ENCODE data around the gene RELN. TPM values are rescaled to one million over a fixed set of nuclear protein-coding genes. Genes with fewer than 3 reads are reported as not detected.
"Not testable (repeated sequence)": the region's sequence is repeated elsewhere in the genome, so short reads cannot be mapped to it uniquely, and the experiment has no call there.

The RELN gene
- total and polyA plus RNA-seq, 9 donors = 0.68 to 8.7 (median 2.7) TPM

DNA sequence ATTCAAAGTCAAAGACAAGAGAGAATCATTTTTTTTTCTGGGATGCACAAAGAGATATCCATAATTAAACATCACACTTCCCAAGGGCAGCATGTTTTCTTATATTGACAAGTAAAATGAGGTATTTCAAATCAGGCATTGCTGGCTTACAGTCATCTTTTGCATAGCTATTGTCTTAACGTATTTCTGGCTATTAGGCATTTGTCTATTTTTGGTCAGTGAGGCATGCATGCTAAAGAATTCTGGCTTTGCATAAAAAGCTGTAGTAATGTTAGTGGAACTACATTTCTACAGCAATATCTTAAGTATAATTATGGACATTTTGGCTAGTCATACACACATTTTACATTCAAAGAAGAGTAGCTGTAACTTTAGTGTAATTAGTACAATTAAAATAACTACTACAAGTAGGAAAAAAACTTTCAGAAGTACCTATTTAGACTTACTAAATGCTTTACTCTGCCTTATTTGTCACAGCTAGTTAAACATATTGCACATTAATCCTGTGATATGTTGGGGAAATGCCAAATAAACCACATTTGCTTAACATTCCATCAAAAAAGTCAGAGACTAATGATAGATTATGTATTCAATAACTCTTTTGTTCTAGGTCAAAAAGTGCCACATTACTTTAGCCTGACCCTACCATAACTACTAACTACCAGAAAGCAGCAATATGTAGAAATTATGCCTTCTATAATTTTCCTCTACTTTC is 76.4 kb downstream of the RELN start:
- Histone ChIP-seq H3K27me3 (no peaks in the 10 kb centered on the region), H3K27ac (no peak overlapping the region), H3K4me3 (no peak overlapping the region), H3K4me1 (ENCODE audit: insufficient read depth) (no peaks in the 10 kb centered on the region), H3K9me3 (no peaks in the 10 kb centered on the region), H3K36me3 (no peaks in the 10 kb centered on the region)
- TF ChIP-seq, protein P1, sequence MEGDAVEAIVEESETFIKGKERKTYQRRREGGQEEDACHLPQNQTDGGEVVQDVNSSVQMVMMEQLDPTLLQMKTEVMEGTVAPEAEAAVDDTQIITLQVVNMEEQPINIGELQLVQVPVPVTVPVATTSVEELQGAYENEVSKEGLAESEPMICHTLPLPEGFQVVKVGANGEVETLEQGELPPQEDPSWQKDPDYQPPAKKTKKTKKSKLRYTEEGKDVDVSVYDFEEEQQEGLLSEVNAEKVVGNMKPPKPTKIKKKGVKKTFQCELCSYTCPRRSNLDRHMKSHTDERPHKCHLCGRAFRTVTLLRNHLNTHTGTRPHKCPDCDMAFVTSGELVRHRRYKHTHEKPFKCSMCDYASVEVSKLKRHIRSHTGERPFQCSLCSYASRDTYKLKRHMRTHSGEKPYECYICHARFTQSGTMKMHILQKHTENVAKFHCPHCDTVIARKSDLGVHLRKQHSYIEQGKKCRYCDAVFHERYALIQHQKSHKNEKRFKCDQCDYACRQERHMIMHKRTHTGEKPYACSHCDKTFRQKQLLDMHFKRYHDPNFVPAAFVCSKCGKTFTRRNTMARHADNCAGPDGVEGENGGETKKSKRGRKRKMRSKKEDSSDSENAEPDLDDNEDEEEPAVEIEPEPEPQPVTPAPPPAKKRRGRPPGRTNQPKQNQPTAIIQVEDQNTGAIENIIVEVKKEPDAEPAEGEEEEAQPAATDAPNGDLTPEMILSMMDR (IDR thresholded peaks at IDR 0.05) = no peak
- TF ChIP-seq POLR2A (IDR thresholded peaks at IDR 0.05) = no peak
- TF ChIP-seq EP300 (IDR thresholded peaks at IDR 0.05) = no peak
- intact Hi-C loops (cut with DNase I) = no loop called here
- DNase-seq = no peak
- WGBS, 3 donors = 19 to 39% (median 28%) methylated on average over 1 of the region's 1 CpG

DNA sequence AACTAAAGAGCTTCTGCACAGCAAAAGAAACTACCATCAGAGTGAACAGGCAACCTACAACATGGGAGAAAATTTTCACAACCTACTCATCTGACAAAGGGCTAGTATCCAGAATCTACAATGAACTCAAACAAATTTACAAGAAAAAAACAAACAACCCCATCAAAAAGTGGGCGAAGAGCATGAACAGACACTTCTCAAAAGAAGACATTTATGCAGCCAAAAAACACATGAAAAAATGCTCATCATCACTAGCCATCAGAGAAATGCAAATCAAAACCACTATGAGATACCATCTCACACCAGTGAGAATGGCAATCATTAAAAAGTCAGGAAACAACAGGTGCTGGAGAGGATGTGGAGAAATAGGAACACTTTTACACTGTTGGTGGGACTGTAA is 78.4 kb downstream of the RELN start:
- H3K9me3 ChIP-seq; H3K4me1 ChIP-seq (ENCODE audit: insufficient read depth); intact Hi-C loops (cut with DNase I); H3K36me3 ChIP-seq; H3K4me3 ChIP-seq; H3K27me3 ChIP-seq; H3K27ac ChIP-seq; DNase-seq: not testable (repeated sequence)
- WGBS, 3 donors = 86 to 95% (median 92%) methylated on average over 1 of the region's 1 CpG

DNA sequence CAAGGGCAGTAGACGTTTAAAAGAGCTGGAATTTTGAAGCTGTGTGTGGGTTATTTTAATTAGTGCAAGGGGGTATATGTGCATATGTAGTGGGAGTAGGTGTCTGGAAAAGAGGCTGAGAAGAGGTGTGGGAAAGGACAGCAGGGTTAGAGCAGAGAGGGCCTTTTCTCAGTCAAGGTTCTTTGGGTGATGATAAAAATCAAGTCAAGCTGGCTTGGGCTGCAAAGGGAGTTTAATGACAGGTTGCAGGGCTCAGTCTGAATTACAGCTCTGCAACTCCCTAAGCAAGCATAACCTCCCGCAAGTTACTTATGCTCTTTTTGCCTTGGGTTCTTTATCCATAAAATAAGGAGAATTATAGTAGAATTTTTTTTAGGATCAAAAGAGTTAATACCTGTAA is 83.5 kb downstream of the RELN start:
- no peak overlapping the region for H3K4me3 ChIP-seq
- H3K27me3 ChIP-seq = no peaks in the 10 kb centered on the region
- H3K27ac ChIP-seq = no peak overlapping the region
- no peak for DNase-seq
- H3K4me1 ChIP-seq (ENCODE audit: insufficient read depth) = no peaks in the 10 kb centered on the region
- WGBS, 3 donors = 40 to 52% (median 48%) methylated on average over 2 of the region's 2 CpGs
- TF ChIP-seq, protein P1 (IDR thresholded peaks at IDR 0.05) = no peak
- no peak for TF ChIP-seq POLR2A (IDR thresholded peaks at IDR 0.05)
- TF ChIP-seq EP300 (IDR thresholded peaks at IDR 0.05) = no peak
- no peaks in the 10 kb centered on the region for H3K9me3 ChIP-seq
- H3K36me3 ChIP-seq = no peaks in the 10 kb centered on the region
- intact Hi-C loops (cut with DNase I) = no loop called here

DNA sequence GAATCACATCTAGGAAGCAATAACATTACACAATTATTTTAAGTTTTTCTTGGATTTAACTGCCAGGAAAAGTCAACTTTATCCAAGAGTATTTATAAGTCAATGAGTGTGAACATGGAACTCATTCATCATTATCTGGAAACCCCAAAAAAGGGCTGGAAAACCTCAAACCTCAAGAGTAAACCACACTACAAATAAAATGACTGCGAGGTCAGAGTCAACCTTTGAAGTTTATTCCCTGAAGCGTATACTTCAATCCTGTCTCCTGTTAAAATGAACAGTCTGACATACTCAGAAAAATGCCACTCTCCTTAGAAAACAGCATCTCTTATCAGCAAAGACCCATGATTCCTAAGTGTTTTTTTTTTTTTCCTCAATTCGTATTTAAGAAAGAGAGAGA is 86.5 kb downstream of the RELN start:
- no peaks in the 10 kb centered on the region for H3K36me3 ChIP-seq
- TF ChIP-seq POLR2A (IDR thresholded peaks at IDR 0.05) (no peak), EP300 (IDR thresholded peaks at IDR 0.05) (no peak)
- TF ChIP-seq, protein P1 (IDR thresholded peaks at IDR 0.05) = no peak
- no peaks in the 10 kb centered on the region for H3K27me3 ChIP-seq
- no peak overlapping the region for H3K27ac ChIP-seq
- no peaks in the 10 kb centered on the region for H3K4me1 ChIP-seq (ENCODE audit: insufficient read depth)
- H3K4me3 ChIP-seq = no peak overlapping the region
- H3K9me3 ChIP-seq = no peaks in the 10 kb centered on the region
- intact Hi-C loops (cut with DNase I) = no loop called here
- 1 to 8% (median 4%) methylated on average over 3 of the region's 3 CpGs for WGBS, 3 donors
- no peak for DNase-seq

GRCh38 chr7:103896826-103897225 is 92.6 kb downstream of the RELN start:
- DNase-seq; H3K4me3 ChIP-seq; intact Hi-C loops (cut with DNase I); H3K27ac ChIP-seq; H3K4me1 ChIP-seq (ENCODE audit: insufficient read depth); H3K36me3 ChIP-seq; H3K9me3 ChIP-seq; H3K27me3 ChIP-seq: not testable (repeated sequence)
- 78 to 82% (median 82%) methylated on average over 4 of the region's 4 CpGs for WGBS, 3 donors
